IMR-90 (cell line): ENCODE measurements around the gene ATP5PB. TPM values are rescaled to one million over a fixed set of nuclear protein-coding genes. Genes with fewer than 3 reads are reported as not detected.

Experiments used
- ATAC-seq: fragments of 200-7000 bp; cut with Tn5 transposase; 2 replicates; pipeline ENCODE4 v1.9.1; 2020; ENCODE audit warnings: low read depth, mild to moderate bottlenecking, moderate library complexity
- BruUV-seq: library from RNA; stranded (reverse); fragments of 400-500 nt; replicated peaks from 2 replicates; lab custom pipeline; 2021; lab: Mats Ljungman, UMichigan
- CTCF ChIA-PET: fragments of 300-600 bp; formaldehyde crosslinking; extraction: SDS; loops from one replicate; lab custom pipeline; 2021; ENCODE audit warnings: antibody characterized with exemption; lab: Yijun Ruan, JAX
- POLR2A ChIA-PET: fragments of 300-600 bp; sonication (Branson Sonifier 250); formaldehyde crosslinking; loops from one replicate; lab custom pipeline; 2022; ENCODE audit warnings: antibody characterized with exemption; ENCODE audit not compliant: unreplicated experiment; lab: Charles Lee
- DNase-seq: peaks from one replicate; pipeline ENCODE4 v3.0.0; 2013
- H2AFZ ChIP-seq: replicated peaks from 2 replicates; pipeline ENCODE3; 2013; ENCODE audit warnings: low read length, mild to moderate bottlenecking; ENCODE audit not compliant: poor library complexity
- H2AK5ac ChIP-seq: 2 replicates; pipeline ENCODE4 v1.6.1; 2013; ENCODE audit warnings: low read depth, low read length, inconsistent platforms
- H2AK9ac ChIP-seq: replicated peaks from 2 replicates; pipeline ENCODE3; 2013; ENCODE audit warnings: mild to moderate bottlenecking, low read depth, low read length, moderate library complexity; ENCODE audit not compliant: poor library complexity
- H2BK120ac ChIP-seq: 2 replicates; pipeline ENCODE4 v1.6.1; 2013; ENCODE audit warnings: low read depth, low read length, inconsistent platforms
- H2BK15ac ChIP-seq: 3 replicates; pipeline ENCODE4 v1.6.1; 2013; ENCODE audit warnings: low read depth, low read length, inconsistent platforms
- H2BK20ac ChIP-seq: 2 replicates; pipeline ENCODE4 v1.6.1; 2013; ENCODE audit warnings: low read depth, mild to moderate bottlenecking, inconsistent platforms, low read length, moderate library complexity
- H2BK5ac ChIP-seq: 2 replicates; pipeline ENCODE4 v1.6.1; 2013; ENCODE audit warnings: mild to moderate bottlenecking, low read depth, low read length, inconsistent platforms; ENCODE audit not compliant: poor library complexity, severe bottlenecking
- H3K14ac ChIP-seq: replicated peaks from 2 replicates; pipeline ENCODE4 v1.6.1; 2013; ENCODE audit warnings: low read depth, low read length, inconsistent platforms
- H3K18ac ChIP-seq: 2 replicates; pipeline ENCODE4 v1.6.1; 2013; ENCODE audit warnings: low read depth, low read length, control low read depth
- H3K23ac ChIP-seq: 2 replicates; pipeline ENCODE4 v1.6.1; 2013; ENCODE audit warnings: low read depth, low read length, inconsistent platforms
- H3K27ac ChIP-seq: 2 replicates; pipeline ENCODE4 v1.5.1; 2013; ENCODE audit warnings: mild to moderate bottlenecking, control low read depth, low read length; ENCODE audit not compliant: insufficient read depth
- H3K27me3 ChIP-seq: 2 replicates; pipeline ENCODE4 v1.6.1; 2013; ENCODE audit warnings: low read length; ENCODE audit not compliant: control insufficient read depth, insufficient read depth
- H3K36me3 ChIP-seq: 2 replicates; pipeline ENCODE4 v1.6.1; 2013; ENCODE audit warnings: low read length, mixed read lengths; ENCODE audit not compliant: control insufficient read depth, insufficient read depth
- H3K4ac ChIP-seq: 2 replicates; pipeline ENCODE4 v1.6.1; 2013; ENCODE audit warnings: low read depth, low read length, inconsistent platforms
- H3K4me1 ChIP-seq: 2 replicates; pipeline ENCODE4 v1.6.1; 2013; ENCODE audit warnings: low read length, mixed read lengths; ENCODE audit not compliant: control insufficient read depth, insufficient read depth
- H3K4me2 ChIP-seq: 2 replicates; pipeline ENCODE4 v1.6.1; 2013; ENCODE audit warnings: low read depth, mild to moderate bottlenecking, control low read depth, low read length, moderate library complexity
- H3K4me3 ChIP-seq: 2 replicates; pipeline ENCODE4 v1.5.1; 2013; ENCODE audit warnings: low read depth, mild to moderate bottlenecking, control low read depth, low read length, moderate library complexity; ENCODE audit not compliant: insufficient read depth
- H3K56ac ChIP-seq: 2 replicates; pipeline ENCODE4 v1.6.1; 2013; ENCODE audit warnings: low read length, inconsistent platforms; ENCODE audit not compliant: insufficient read depth; ENCODE audit errors: extremely low read depth
- H3K79me1 ChIP-seq, 2 experiments: 2 replicates each; pipeline ENCODE4 v1.6.1; 2013; ENCODE audit warnings: low read length in 2 of 2, inconsistent platforms in 1 of 2, low read depth in 1 of 2
- H3K9ac ChIP-seq: 2 replicates; pipeline ENCODE4 v1.6.1; 2013; ENCODE audit warnings: low read depth, low read length, control low read depth
- H3K9me1 ChIP-seq: 2 replicates; pipeline ENCODE4 v1.6.1; 2013; ENCODE audit warnings: low read length, inconsistent platforms; ENCODE audit not compliant: insufficient read depth
- H3K9me3 ChIP-seq: 2 replicates; pipeline ENCODE4 v1.6.1; 2013; ENCODE audit warnings: low read length; ENCODE audit not compliant: control insufficient read depth, insufficient read depth
- H4K20me1 ChIP-seq: 2 replicates; pipeline ENCODE4 v1.6.1; 2013; ENCODE audit warnings: low read length, inconsistent platforms; ENCODE audit not compliant: insufficient read depth
- H4K5ac ChIP-seq: 2 replicates; pipeline ENCODE4 v1.6.1; 2013; ENCODE audit warnings: mild to moderate bottlenecking, low read depth, low read length, control low read depth
- H4K8ac ChIP-seq, 2 experiments: 2 replicates each; pipeline ENCODE4 v1.6.1; 2013; ENCODE audit warnings: low read depth in 2 of 2, low read length in 2 of 2, control low read depth in 1 of 2, inconsistent platforms in 1 of 2
- H4K91ac ChIP-seq: 2 replicates; pipeline ENCODE4 v1.6.1; 2013; ENCODE audit warnings: low read depth, low read length, inconsistent platforms; ENCODE audit not compliant: insufficient read depth
- MAZ ChIP-seq: IDR thresholded peaks from 2 replicates; pipeline ENCODE4 v1.6.1; 2012; ENCODE audit warnings: low read depth, mild to moderate bottlenecking, low read length, improper control_type of control experiment, moderate library complexity, borderline replicate concordance
- MXI1 ChIP-seq: IDR thresholded peaks from 2 replicates; pipeline ENCODE4 v1.6.1; 2012; ENCODE audit warnings: low read depth, mild to moderate bottlenecking, low read length, moderate library complexity, borderline replicate concordance
- RAD21 ChIP-seq: IDR thresholded peaks from 2 replicates; pipeline ENCODE4 v1.6.1; 2012; ENCODE audit warnings: low read length, improper control_type of control experiment
- RCOR1 ChIP-seq: IDR thresholded peaks from 2 replicates; pipeline ENCODE4 v1.6.1; 2012; ENCODE audit warnings: mild to moderate bottlenecking, low read length, improper control_type of control experiment; ENCODE audit not compliant: insufficient replicate concordance
- RFX5 ChIP-seq: IDR thresholded peaks from 2 replicates; pipeline ENCODE4 v1.8.0; 2012; ENCODE audit warnings: low read depth, mild to moderate bottlenecking, low read length, moderate library complexity
- WGBS, 2 experiments: methylation state at CpG; one replicate each; pipeline versions ENCODE4 v1.1.5 to v1.1.7; 2013; ENCODE audit warnings: missing lambda C conversion rate in 2 of 2; ENCODE audit not compliant: insufficient read length in 1 of 2; ENCODE audit errors: extremely low coverage in 2 of 2; 5-methylcytosine and 5-hydroxymethylcytosine counted together
- dilution Hi-C: fragments of 300-500 bp; cut with HindIII; formaldehyde crosslinking; loops from one replicate; pipeline ENCODE4 v1.14.3; 2018; ENCODE audit warnings: low sequenced_read_pairs; ENCODE audit not compliant: unreplicated experiment
- in situ Hi-C: fragments of 300-500 bp; cut with MboI; formaldehyde crosslinking; loops from 3 replicates; pipeline ENCODE4 v1.14.3; 2019; ENCODE audit warnings: low sequenced_read_pairs, inconsistent platforms, mixed read lengths
- intact Hi-C: fragments of 100-400 bp; cut with micrococcal nuclease; formaldehyde crosslinking; loops from 2 replicates; pipeline ENCODE4 v1.10.0; 2022
- polyA plus RNA-seq, 3 experiments: library from polyadenylated mRNA; depleted of rRNA; stranded (reverse); fragments of >200 nt; gene quantifications; 2 replicates each; pipeline ENCODE4 v1.2.3, GENCODE V29; 2012; ENCODE audit warnings: low replicate concordance in 1 of 3
- total RNA-seq: library from RNA; depleted of rRNA; stranded (reverse); fragments of >200 nt; gene quantifications from 2 replicates; pipeline ENCODE4 v1.2.3, GENCODE V29; 2012

Gene ATP5PB
- total and polyA plus RNA-seq, 2 of the 4 experiments (the other 2 are of a cell fraction), result 234 to 301 TPM

DNA sequence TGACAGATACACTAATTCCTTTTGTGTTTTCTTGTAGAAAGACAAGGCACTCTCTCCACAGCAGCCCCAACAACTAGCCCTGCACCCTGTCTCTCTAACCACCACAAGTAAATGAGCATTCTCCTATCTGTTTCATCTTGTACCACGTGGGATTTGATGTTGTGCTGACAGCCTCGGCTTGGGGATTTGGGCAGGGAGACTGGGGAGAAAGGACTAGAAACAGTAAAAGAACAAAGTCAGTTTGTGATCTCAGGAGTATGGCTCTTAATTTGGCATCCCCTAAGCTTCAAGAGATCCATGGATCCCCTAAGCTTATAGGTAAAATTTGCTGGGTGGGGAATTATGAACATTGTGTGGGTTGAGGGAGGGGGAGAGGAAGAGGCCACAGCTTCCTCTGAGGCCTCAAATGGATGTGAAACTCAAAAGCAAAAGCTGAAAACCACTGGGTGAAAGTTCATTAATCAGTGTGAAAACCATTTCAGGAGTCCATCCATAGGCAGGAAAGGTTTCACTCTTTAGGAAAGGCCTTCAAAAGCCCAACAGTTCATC, 27.6 kb downstream of the ATP5PB start:
- Histone ChIP-seq H3K4me2 (no peak overlapping the region), H3K4me3 (no peak overlapping the region), H3K9me3 (no peaks in the 10 kb centered on the region), H3K14ac (no peak overlapping the region), H4K5ac (no peak overlapping the region), H2AFZ (no peak overlapping the region), H3K27me3 (no peaks in the 10 kb centered on the region), H3K27ac (no peak overlapping the region), H3K56ac (no peak overlapping the region), H2BK120ac (no peak overlapping the region), H3K4me1 (no peaks in the 10 kb centered on the region), H3K23ac (no peak overlapping the region), H2AK9ac (no peak overlapping the region), H3K4ac (no peak overlapping the region), H2BK20ac (no peak overlapping the region), H3K9ac (no peak overlapping the region), H4K91ac (no peak overlapping the region), H3K79me1 (no peaks in the 10 kb centered on the region), H3K18ac (no peak overlapping the region), H3K36me3 (no peaks in the 10 kb centered on the region), H2AK5ac (no peak overlapping the region), H2BK5ac (no peak overlapping the region), H2BK15ac (no peak overlapping the region), H4K20me1 (no peaks in the 10 kb centered on the region), H3K9me1 (no peaks in the 10 kb centered on the region), H4K8ac (no peak overlapping the region)
- ChIA-PET POLR2A (no interaction called here), CTCF (no interaction called here)
- intact Hi-C loops (no loop called here), dilution Hi-C loops (no loop called here), in situ Hi-C loops (loop anchor here (25.0 kb wide), 1 partner anchor 885 kb away; no protein-coding TSS in a partner anchor)
- DNase-seq, result no peak
- no peak for ATAC-seq
- no TSS peak for BruUV-seq
- no peak for TF ChIP-seq RFX5
- no peak for TF ChIP-seq MAZ
- no peak for TF ChIP-seq RCOR1
- TF ChIP-seq RAD21, result no peak
- TF ChIP-seq MXI1, result no peak
- no CpG with 5 or more reads among the region's 2 CpGs for WGBS, 2 experiments
